HepG2 (cell line): ENCODE measurements around the gene GREM1. TPM values are rescaled to one million over a fixed set of nuclear protein-coding genes. Genes with fewer than 3 reads are reported as not detected.

Experiments
- ATAC-seq: fragments of 200-7000 bp; cut with Tn5 transposase; 3 replicates; pipeline ENCODE4 v1.9.1; 2020; ENCODE audit warnings: mild to moderate bottlenecking, moderate library complexity
- BruUV-seq: library from RNA; stranded (reverse); fragments of 400-500 nt; replicated peaks from 2 replicates; lab custom pipeline; 2021; lab: Mats Ljungman, UMichigan
- CTCF ChIA-PET: fragments of 300-600 bp; formaldehyde crosslinking; extraction: SDS; loops from one replicate; lab custom pipeline; 2021; ENCODE audit warnings: low total read pairs, inconsistent platforms, low intra/inter-chr PET ratio; lab: Yijun Ruan, JAX
- POLR2A ChIA-PET: fragments of 350-600 bp; sonication (Branson Sonifier 250); formaldehyde crosslinking; loops from one replicate; lab custom pipeline; 2020; ENCODE audit warnings: antibody characterized with exemption, inconsistent platforms; lab: Yijun Ruan, JAX
- DNase-seq: peaks from one replicate; pipeline ENCODE4 v3.0.0-alpha.2; 2015; ENCODE audit warnings: low spot score
- FAIRE-seq: peaks from 3 replicates; lab custom pipeline; 2011; peaks lifted over from hg19 to GRCh38; lab: Jason Lieb, UNC
- H2AFZ ChIP-seq: one replicate; pipeline ENCODE4 v1.6.1; 2011; ENCODE audit warnings: low read length, inconsistent platforms
- H3K27ac ChIP-seq: fragments of 300-600 bp; 3 replicates; pipeline ENCODE4 v1.8.0; 2011; ENCODE audit warnings: mixed run types, mild to moderate bottlenecking, mixed read lengths, low read length, inconsistent platforms; ENCODE audit not compliant: insufficient read depth; ENCODE audit errors: extremely low read length
- H3K27me3 ChIP-seq, 2 experiments: fragments of 200-600 bp in 1 of 2; 2 replicates in 1 of 2; 3 replicates in 1 of 2; pipeline versions ENCODE4 v1.6.0 to v1.8.0; 2011; ENCODE audit warnings: low read length in 2 of 2, mild to moderate bottlenecking in 2 of 2, moderate library complexity in 2 of 2, inconsistent platforms in 1 of 2; ENCODE audit not compliant: insufficient read depth in 2 of 2, control insufficient read depth in 1 of 2
- H3K36me3 ChIP-seq, 2 experiments: fragments of 200-600 bp in 1 of 2; replicated peaks in 1 of 2; 2 replicates in 1 of 2; 3 replicates in 1 of 2; pipeline versions ENCODE4 v1.5.1 to v1.8.0; 2011; ENCODE audit warnings: low read length in 2 of 2, inconsistent platforms in 1 of 2; ENCODE audit not compliant: insufficient read depth in 2 of 2, control insufficient read depth in 1 of 2
- H3K4me1 ChIP-seq: 2 replicates; pipeline ENCODE4 v1.5.1; 2012; ENCODE audit warnings: low read length, inconsistent platforms; ENCODE audit not compliant: insufficient read depth
- H3K4me2 ChIP-seq: 2 replicates; pipeline ENCODE4 v1.6.0; 2011; ENCODE audit warnings: low read depth, low read length, inconsistent platforms
- H3K4me3 ChIP-seq, 3 experiments: fragments of 200-600 bp in 1 of 3; sonication (generic), shearing (Covaris generic) in 1 of 3; replicated peaks in 1 of 3; 2 replicates each; pipeline ENCODE4 v1.5.1; 2011 to 2016; ENCODE audit warnings: low read length in 3 of 3, inconsistent platforms in 2 of 3, low read depth in 2 of 3, mild to moderate bottlenecking in 2 of 3, control low read depth in 1 of 3, mixed read lengths in 1 of 3; ENCODE audit not compliant: insufficient read depth in 1 of 3
- H3K79me2 ChIP-seq: one replicate; pipeline ENCODE4 v1.6.1; 2011; ENCODE audit warnings: low read length, inconsistent platforms; ENCODE audit not compliant: insufficient read depth
- H3K9ac ChIP-seq: 2 replicates; pipeline ENCODE4 v1.6.0; 2011; ENCODE audit warnings: mild to moderate bottlenecking, low read depth, low read length, inconsistent platforms; ENCODE audit not compliant: insufficient read depth
- H3K9me3 ChIP-seq: 2 replicates; pipeline ENCODE4 v1.5.1; 2012; ENCODE audit warnings: mild to moderate bottlenecking, low read length
- H4K20me1 ChIP-seq: 2 replicates; pipeline ENCODE4 v1.6.0; 2011; ENCODE audit warnings: inconsistent platforms, mild to moderate bottlenecking, low read length, moderate library complexity; ENCODE audit not compliant: insufficient read depth
- PRMT3 ChIP-seq: sonication (generic); formaldehyde crosslinking; IDR thresholded peaks from 2 replicates; pipeline ENCODE4 v1.8.1; 2022; ENCODE audit warnings: low read depth, mild to moderate bottlenecking, moderate library complexity, missing genetic modification reagents, borderline replicate concordance
- WGBS: methylation state at CpG from one replicate; pipeline ENCODE4 v1.1.6; 2017; ENCODE audit warnings: low lambda C conversion rate; 5-methylcytosine and 5-hydroxymethylcytosine counted together
- in situ Hi-C: cut with HindIII; loops from 2 replicates; pipeline ENCODE4 v1.10.0; 2017; ENCODE audit warnings: low pct_unique_long_range_greater_than_20kb; ENCODE audit not compliant: extremely low pct_ligation_motif_present
- intact Hi-C: fragments of 100-400 bp; cut with micrococcal nuclease; formaldehyde crosslinking; loops from one replicate; pipeline ENCODE4 v1.10.0; 2022; ENCODE audit not compliant: unreplicated experiment
- polyA plus RNA-seq, 8 experiments: library from polyadenylated mRNA; depleted of rRNA in 3 of 8; stranded (reverse) in 7 of 8; unstranded in 1 of 8; fragments of >200 nt; fragmentation: Illumina TruSeq in 4 of 8; extraction: Trizol in 4 of 8; gene quantifications; 2 replicates each; pipeline versions ENCODE4 v1.2.1 to v1.2.3, GENCODE V29; 2011 to 2016; ENCODE audit warnings: low read depth in 4 of 8, missing spikeins in 1 of 8, mixed read lengths in 1 of 8; ENCODE audit not compliant: insufficient read depth in 1 of 8
- total RNA-seq, 5 experiments: library from RNA; depleted of rRNA; stranded (reverse); fragments of >200 nt; fragmentation: Illumina TruSeq; extraction: Trizol; gene quantifications; 2 replicates each; pipeline ENCODE4 v1.2.3, GENCODE V29; 2016; ENCODE audit warnings: low read depth in 1 of 5
- TF ChIP-seq, protein P1 (sequence below): sonication (generic); formaldehyde crosslinking; IDR thresholded peaks from 2 replicates; pipeline ENCODE4 v1.4.0; 2020; ENCODE audit warnings: missing genetic modification reagents

GREM1 gene
- total and polyA plus RNA-seq, 2 of the 13 experiments (the other 11 are each of a cell fraction or from before 2014, with no cell fraction given) = 0.02 to 0.08 TPM

DNA sequence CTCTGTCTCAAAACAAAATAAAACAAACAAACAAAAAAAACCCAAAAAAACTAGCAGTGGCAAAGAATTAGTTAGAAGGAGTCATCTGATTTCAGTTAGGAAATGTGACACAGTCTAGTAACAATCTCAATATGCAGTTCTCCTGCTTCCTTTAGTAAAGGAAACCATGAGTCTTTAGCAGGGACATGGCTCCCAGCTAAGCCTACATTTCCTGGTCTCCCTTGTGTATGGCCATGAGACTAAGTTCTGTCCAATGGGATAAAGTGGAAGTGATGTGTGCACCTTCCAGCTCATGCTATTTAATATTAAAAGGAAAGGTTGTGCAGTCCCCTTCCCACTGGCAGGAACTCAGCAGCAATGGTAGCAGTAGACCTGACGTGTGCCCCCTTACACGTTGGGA is 74.6 kb downstream of the GREM1 start:
- Histone ChIP-seq H3K79me2 (no peaks in the 10 kb centered on the region), H3K27ac (no peak overlapping the region), H3K9me3 (no peaks in the 10 kb centered on the region), H3K4me2 (no peak overlapping the region), H4K20me1 (no peaks in the 10 kb centered on the region), H3K4me3 (no peak overlapping the region), H3K9ac (no peak overlapping the region), H3K36me3 (no peaks in the 10 kb centered on the region), H3K4me1 (peaks cover 34% of the 10 kb centered on the region), H2AFZ (no peak overlapping the region), H3K27me3 (no peaks in the 10 kb centered on the region; a peak in 1 of 5 replicates)
- no peak for FAIRE-seq
- intact Hi-C loops (loop anchor here (1.0 kb wide), 1 partner anchor 39 kb away; no protein-coding TSS in a partner anchor), in situ Hi-C loops (no loop called here)
- TF ChIP-seq PRMT3 (CRISPR knock-in tag) = no peak
- TF ChIP-seq, protein P1, sequence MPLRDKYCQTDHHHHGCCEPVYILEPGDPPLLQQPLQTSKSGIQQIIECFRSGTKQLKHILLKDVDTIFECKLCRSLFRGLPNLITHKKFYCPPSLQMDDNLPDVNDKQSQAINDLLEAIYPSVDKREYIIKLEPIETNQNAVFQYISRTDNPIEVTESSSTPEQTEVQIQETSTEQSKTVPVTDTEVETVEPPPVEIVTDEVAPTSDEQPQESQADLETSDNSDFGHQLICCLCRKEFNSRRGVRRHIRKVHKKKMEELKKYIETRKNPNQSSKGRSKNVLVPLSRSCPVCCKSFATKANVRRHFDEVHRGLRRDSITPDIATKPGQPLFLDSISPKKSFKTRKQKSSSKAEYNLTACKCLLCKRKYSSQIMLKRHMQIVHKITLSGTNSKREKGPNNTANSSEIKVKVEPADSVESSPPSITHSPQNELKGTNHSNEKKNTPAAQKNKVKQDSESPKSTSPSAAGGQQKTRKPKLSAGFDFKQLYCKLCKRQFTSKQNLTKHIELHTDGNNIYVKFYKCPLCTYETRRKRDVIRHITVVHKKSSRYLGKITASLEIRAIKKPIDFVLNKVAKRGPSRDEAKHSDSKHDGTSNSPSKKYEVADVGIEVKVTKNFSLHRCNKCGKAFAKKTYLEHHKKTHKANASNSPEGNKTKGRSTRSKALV (CRISPR knock-in tag) = no peak
- ATAC-seq = no peak
- 80% methylated on average over 2 of the region's 2 CpGs for WGBS
- ChIA-PET CTCF (no interaction called here), POLR2A (no interaction called here)
- DNase-seq = no peak
- BruUV-seq = no TSS peak

Other genes with a start within 250 kb of the GREM1 start
- gene GOLGA8N, start 124.5 kb upstream of the GREM1 start, total RNA-seq (2016; rRNA removed; fragmentation: Illumina TruSeq; extraction: Trizol) = 0.49 and 0.66 TPM in 2 replicates
- gene GOLGA8N, start 124.5 kb upstream of the GREM1 start, polyA plus RNA-seq (2011; rRNA removed) = 1.6 and 2.1 TPM in 2 replicates
- gene ARHGAP11A, start 102.5 kb upstream of the GREM1 start, total RNA-seq (2016; rRNA removed; fragmentation: Illumina TruSeq; extraction: Trizol) = 46.3 and 59.2 TPM in 2 replicates
- gene ARHGAP11A, start 102.5 kb upstream of the GREM1 start, polyA plus RNA-seq (2011; rRNA removed) = 3.2 and 5.1 TPM in 2 replicates
- 2.4 and 3.5 TPM in 2 replicates for gene SCG5, start 76.3 kb upstream of the GREM1 start, total RNA-seq (2016; rRNA removed; fragmentation: Illumina TruSeq; extraction: Trizol)
- gene SCG5, start 76.3 kb upstream of the GREM1 start, polyA plus RNA-seq (2011; rRNA removed) = 2.3 and 2.6 TPM in 2 replicates